ENCODE results near the gene MCRIP2. TPM values are rescaled to one million over a fixed set of nuclear protein-coding genes. Genes with fewer than 3 reads are reported as not detected.

The MCRIP2 gene
- 180 TPM for polyA plus RNA-seq (2012; ENCODE audit: insufficient read depth, insufficient read length, low read depth)

- no peak for TF ChIP-seq CTCF (IDR thresholded peaks at IDR 0.05; ENCODE audit: low read depth, low read length)
- H3K4me1 ChIP-seq: peaks cover 11% of the 10 kb centered on the region
- peak; percentile 89 for DNase-seq
These were observed at the start of gene MCRIP2 for GRCh38 chr16:641326-642188. TSS of gene MCRIP2 (plus strand) at chr16:641828. CDS start at chr16:641992, 164 bp downstream.

GRCh38 chr16:591892-592517 is 49.6 kb upstream of the MCRIP2 start:
- no peak for DNase-seq
- H3K4me3 ChIP-seq (ENCODE audit: low read depth, low read length): no peak overlapping the region
- H3K9me3 ChIP-seq: no peaks in the 10 kb centered on the region
- peaks cover 5% of the 10 kb centered on the region for H3K4me1 ChIP-seq
- H3K36me3 ChIP-seq: 0 out of 2 replicates have a peak, but pooled peaks cover 4% of the 10 kb centered on the region
- no peaks in the 10 kb centered on the region for H3K27me3 ChIP-seq
- TF ChIP-seq CTCF (IDR thresholded peaks at IDR 0.05; ENCODE audit: low read depth, low read length): no peak

More at GRCh38 chr16:641326-642188, at the start of gene MCRIP2:
- Histone ChIP-seq H3K27me3 (no peaks in the 10 kb centered on the region), H3K4me3 (ENCODE audit: low read depth, low read length) (peak within 1 kb of the TSS; percentile 65), H3K36me3 (no peaks in the 10 kb centered on the region), H3K9me3 (no peaks in the 10 kb centered on the region)

GRCh38 chr16:592518-593306 is 48.9 kb upstream of the MCRIP2 start:
- no peak overlapping the region for H3K4me3 ChIP-seq (ENCODE audit: low read depth, low read length)
- H3K4me1 ChIP-seq: peaks cover 5% of the 10 kb centered on the region
- 0 out of 2 replicates have a peak, but pooled peaks cover 4% of the 10 kb centered on the region for H3K36me3 ChIP-seq

GRCh38 chr16:593406-593805 is 48.2 kb upstream of the MCRIP2 start:
- no peaks in the 10 kb centered on the region for H3K4me1 ChIP-seq
- H3K4me3 ChIP-seq (ENCODE audit: low read depth, low read length): no peak overlapping the region
- 0 out of 2 replicates have a peak, but pooled peaks cover 4% of the 10 kb centered on the region for H3K36me3 ChIP-seq
- H3K27me3 ChIP-seq: no peaks in the 10 kb centered on the region
- H3K9me3 ChIP-seq: no peaks in the 10 kb centered on the region
- TF ChIP-seq CTCF (IDR thresholded peaks at IDR 0.05; ENCODE audit: low read depth, low read length): no peak
- DNase-seq: no peak

More at GRCh38 chr16:592518-593306, 48.9 kb upstream of the MCRIP2 start:
- DNase-seq: no peak
- H3K27me3 ChIP-seq: no peaks in the 10 kb centered on the region
- no peaks in the 10 kb centered on the region for H3K9me3 ChIP-seq
- no peak for TF ChIP-seq CTCF (IDR thresholded peaks at IDR 0.05; ENCODE audit: low read depth, low read length)

GRCh38 chr16:593807-594206 is 47.8 kb upstream of the MCRIP2 start:
- TF ChIP-seq CTCF (IDR thresholded peaks at IDR 0.05; ENCODE audit: low read depth, low read length): no peak
- no peak for DNase-seq
- no peaks in the 10 kb centered on the region for H3K9me3 ChIP-seq
- peaks cover 6% of the 10 kb centered on the region; the same call in 1 of the 2 replicates for H3K36me3 ChIP-seq
- H3K27me3 ChIP-seq: no peaks in the 10 kb centered on the region
- no peaks in the 10 kb centered on the region for H3K4me1 ChIP-seq
- H3K4me3 ChIP-seq (ENCODE audit: low read depth, low read length): no peak overlapping the region

All from BE2C (cell line).